SK-N-SH treated with all-trans-retinoic acid at 6 μM for 48 hours (cell line): ENCODE data around the gene BCO2.

Experiments used
- ATAC-seq: fragments of 200-7000 bp; cut with Tn5 transposase; 3 replicates; pipeline ENCODE4 v1.9.1; 2020; ENCODE audit warnings: mild to moderate bottlenecking, moderate library complexity
- ARNTL ChIP-seq: fragments of 450-650 bp; formaldehyde crosslinking; IDR thresholded peaks from 2 replicates; pipeline ENCODE4 v1.5.0; 2020; ENCODE audit warnings: low read depth, mild to moderate bottlenecking, moderate library complexity, borderline replicate concordance
- BACH2 ChIP-seq: fragments of 250-450 bp; sonication (Bioruptor Pico); IDR thresholded peaks from 2 replicates; pipeline ENCODE4 v1.9.0; 2021; ENCODE audit warnings: mild to moderate bottlenecking, borderline replicate concordance
- CREB5 ChIP-seq: fragments of 250-450 bp; sonication (Bioruptor Pico); IDR thresholded peaks from 2 replicates; pipeline ENCODE4 v1.5.1; 2020; ENCODE audit warnings: low read depth, mild to moderate bottlenecking, moderate library complexity
- CSDC2 ChIP-seq: fragments of 250-450 bp; sonication (Bioruptor Pico); IDR thresholded peaks from 2 replicates; pipeline ENCODE4 v1.5.0; 2020; ENCODE audit warnings: mild to moderate bottlenecking, moderate library complexity
- ESRRG ChIP-seq: fragments of 250-450 bp; sonication (Bioruptor Pico); IDR thresholded peaks from 2 replicates; pipeline ENCODE4 v1.6.1; 2021; ENCODE audit warnings: mild to moderate bottlenecking
- GLIS3 ChIP-seq: fragments of 250-450 bp; sonication (Bioruptor Pico); IDR thresholded peaks from 2 replicates; pipeline ENCODE4 v1.5.0; 2020; ENCODE audit warnings: mild to moderate bottlenecking, moderate library complexity
- ISL1 ChIP-seq: fragments of 250-450 bp; sonication (Bioruptor Pico); IDR thresholded peaks from 2 replicates; pipeline ENCODE4 v2.1.2; 2022; ENCODE audit warnings: mild to moderate bottlenecking, moderate library complexity
- OSR1 ChIP-seq: fragments of 250-450 bp; sonication (Bioruptor Pico); IDR thresholded peaks from 2 replicates; pipeline ENCODE4 v1.8.0; 2022; ENCODE audit warnings: moderate library complexity, mild to moderate bottlenecking, inconsistent platforms
- PPARA ChIP-seq: fragments of 250-450 bp; sonication (Bioruptor Pico); IDR thresholded peaks from 2 replicates; pipeline ENCODE4 v1.5.0; 2020; ENCODE audit warnings: mild to moderate bottlenecking, borderline replicate concordance
- RARB ChIP-seq: fragments of 250-450 bp; sonication (Bioruptor Pico); IDR thresholded peaks from 2 replicates; pipeline ENCODE4 v1.8.0; 2021; ENCODE audit warnings: mild to moderate bottlenecking, moderate library complexity
- SNAI2 ChIP-seq: fragments of 250-450 bp; sonication (Bioruptor Pico); IDR thresholded peaks from 2 replicates; pipeline ENCODE4 v1.5.0; 2020; ENCODE audit warnings: mild to moderate bottlenecking, moderate library complexity
- TCF4 ChIP-seq: fragments of 250-450 bp; sonication (Bioruptor Pico); IDR thresholded peaks from 2 replicates; pipeline ENCODE4 v1.8.0; 2021; ENCODE audit warnings: mild to moderate bottlenecking, moderate library complexity, borderline replicate concordance
- ZC3H10 ChIP-seq: fragments of 250-450 bp; sonication (Bioruptor Pico); IDR thresholded peaks from 2 replicates; pipeline ENCODE4 v1.5.1; 2021; ENCODE audit warnings: mild to moderate bottlenecking, moderate library complexity
- ZFP3 ChIP-seq: fragments of 250-450 bp; sonication (Bioruptor Pico); IDR thresholded peaks from 2 replicates; pipeline ENCODE4 v1.5.0; 2020; ENCODE audit warnings: mild to moderate bottlenecking, moderate library complexity
- ZFP30 ChIP-seq: fragments of 450-650 bp; formaldehyde crosslinking; IDR thresholded peaks from 2 replicates; pipeline ENCODE4 v1.5.0; 2022; ENCODE audit warnings: mild to moderate bottlenecking, moderate library complexity
- ZNF565 ChIP-seq: fragments of 450-650 bp; formaldehyde crosslinking; conservative IDR thresholded peaks from 2 replicates; pipeline ENCODE4 v1.5.0; 2020; ENCODE audit warnings: low read depth, mild to moderate bottlenecking, moderate library complexity
- ZNF70 ChIP-seq: fragments of 450-650 bp; formaldehyde crosslinking; IDR thresholded peaks from 2 replicates; pipeline ENCODE4 v1.5.0; 2020; ENCODE audit warnings: mild to moderate bottlenecking, moderate library complexity
- ZNF8 ChIP-seq: fragments of 450-650 bp; formaldehyde crosslinking; IDR thresholded peaks from 2 replicates; pipeline ENCODE4 v1.5.0; 2020; ENCODE audit warnings: mild to moderate bottlenecking, moderate library complexity
- TF ChIP-seq, protein P1 (sequence below): fragments of 250-450 bp; sonication (Bioruptor Pico); IDR thresholded peaks from 2 replicates; pipeline ENCODE4 v1.8.0; 2020; ENCODE audit warnings: mild to moderate bottlenecking, moderate library complexity, borderline replicate concordance
- TF ChIP-seq, protein P2 (sequence below): fragments of 250-450 bp; sonication (Bioruptor Pico); IDR thresholded peaks from 2 replicates; pipeline ENCODE4 v1.5.0; 2020; ENCODE audit warnings: mild to moderate bottlenecking, moderate library complexity
- TF ChIP-seq, protein P3 (sequence below): fragments of 250-450 bp; sonication (Bioruptor Pico); IDR thresholded peaks from 2 replicates; pipeline ENCODE4 v1.8.0; 2021; ENCODE audit warnings: low read depth, mild to moderate bottlenecking, moderate library complexity, borderline replicate concordance

BCO2 gene

DNA sequence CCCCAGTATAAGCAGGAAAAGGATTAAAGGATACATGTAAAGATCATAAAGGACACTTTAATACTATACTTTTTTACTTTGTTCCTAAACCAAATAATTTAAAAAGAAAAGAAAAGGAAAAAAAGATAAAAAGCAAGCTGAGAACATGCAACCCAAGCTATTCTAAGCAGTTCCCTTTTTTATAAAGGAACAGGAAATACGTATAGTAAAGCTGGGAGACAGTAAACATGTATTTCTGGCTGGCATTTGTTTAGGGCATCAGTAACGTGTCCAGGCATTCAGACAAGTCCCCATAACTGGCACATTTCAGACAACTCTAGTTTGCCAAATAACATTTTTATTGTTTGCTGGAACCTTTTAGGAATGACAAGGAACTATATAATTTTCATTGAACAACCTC, 24.9 kb downstream of the BCO2 start:
- ATAC-seq: no peak
- no peak for TF ChIP-seq SNAI2
- TF ChIP-seq ARNTL (CRISPR knock-in tag): no peak
- TF ChIP-seq, protein P1, sequence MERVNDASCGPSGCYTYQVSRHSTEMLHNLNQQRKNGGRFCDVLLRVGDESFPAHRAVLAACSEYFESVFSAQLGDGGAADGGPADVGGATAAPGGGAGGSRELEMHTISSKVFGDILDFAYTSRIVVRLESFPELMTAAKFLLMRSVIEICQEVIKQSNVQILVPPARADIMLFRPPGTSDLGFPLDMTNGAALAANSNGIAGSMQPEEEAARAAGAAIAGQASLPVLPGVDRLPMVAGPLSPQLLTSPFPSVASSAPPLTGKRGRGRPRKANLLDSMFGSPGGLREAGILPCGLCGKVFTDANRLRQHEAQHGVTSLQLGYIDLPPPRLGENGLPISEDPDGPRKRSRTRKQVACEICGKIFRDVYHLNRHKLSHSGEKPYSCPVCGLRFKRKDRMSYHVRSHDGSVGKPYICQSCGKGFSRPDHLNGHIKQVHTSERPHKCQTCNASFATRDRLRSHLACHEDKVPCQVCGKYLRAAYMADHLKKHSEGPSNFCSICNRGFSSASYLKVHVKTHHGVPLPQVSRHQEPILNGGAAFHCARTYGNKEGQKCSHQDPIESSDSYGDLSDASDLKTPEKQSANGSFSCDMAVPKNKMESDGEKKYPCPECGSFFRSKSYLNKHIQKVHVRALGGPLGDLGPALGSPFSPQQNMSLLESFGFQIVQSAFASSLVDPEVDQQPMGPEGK (CRISPR knock-in tag): no peak
- TF ChIP-seq, protein P2, sequence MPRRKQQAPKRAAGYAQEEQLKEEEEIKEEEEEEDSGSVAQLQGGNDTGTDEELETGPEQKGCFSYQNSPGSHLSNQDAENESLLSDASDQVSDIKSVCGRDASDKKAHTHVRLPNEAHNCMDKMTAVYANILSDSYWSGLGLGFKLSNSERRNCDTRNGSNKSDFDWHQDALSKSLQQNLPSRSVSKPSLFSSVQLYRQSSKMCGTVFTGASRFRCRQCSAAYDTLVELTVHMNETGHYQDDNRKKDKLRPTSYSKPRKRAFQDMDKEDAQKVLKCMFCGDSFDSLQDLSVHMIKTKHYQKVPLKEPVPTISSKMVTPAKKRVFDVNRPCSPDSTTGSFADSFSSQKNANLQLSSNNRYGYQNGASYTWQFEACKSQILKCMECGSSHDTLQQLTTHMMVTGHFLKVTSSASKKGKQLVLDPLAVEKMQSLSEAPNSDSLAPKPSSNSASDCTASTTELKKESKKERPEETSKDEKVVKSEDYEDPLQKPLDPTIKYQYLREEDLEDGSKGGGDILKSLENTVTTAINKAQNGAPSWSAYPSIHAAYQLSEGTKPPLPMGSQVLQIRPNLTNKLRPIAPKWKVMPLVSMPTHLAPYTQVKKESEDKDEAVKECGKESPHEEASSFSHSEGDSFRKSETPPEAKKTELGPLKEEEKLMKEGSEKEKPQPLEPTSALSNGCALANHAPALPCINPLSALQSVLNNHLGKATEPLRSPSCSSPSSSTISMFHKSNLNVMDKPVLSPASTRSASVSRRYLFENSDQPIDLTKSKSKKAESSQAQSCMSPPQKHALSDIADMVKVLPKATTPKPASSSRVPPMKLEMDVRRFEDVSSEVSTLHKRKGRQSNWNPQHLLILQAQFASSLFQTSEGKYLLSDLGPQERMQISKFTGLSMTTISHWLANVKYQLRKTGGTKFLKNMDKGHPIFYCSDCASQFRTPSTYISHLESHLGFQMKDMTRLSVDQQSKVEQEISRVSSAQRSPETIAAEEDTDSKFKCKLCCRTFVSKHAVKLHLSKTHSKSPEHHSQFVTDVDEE (CRISPR knock-in tag): no peak
- no peak for TF ChIP-seq ZC3H10
- no peak for TF ChIP-seq ZNF565 (CRISPR knock-in tag)

- no peak for ATAC-seq
- TF ChIP-seq ZFP3 (CRISPR knock-in tag) (no peak), ARNTL (CRISPR knock-in tag) (no peak), ZNF70 (CRISPR knock-in tag) (no peak), ZNF8 (no peak), GLIS3 (no peak), ISL1 (CRISPR knock-in tag) (no peak), PPARA (CRISPR knock-in tag) (no peak), BACH2 (CRISPR knock-in tag) (no peak), CSDC2 (CRISPR knock-in tag) (no peak), ZFP30 (no peak), ZC3H10 (no peak), TCF4 (CRISPR knock-in tag) (no peak), RARB (no peak), CREB5 (no peak)
- TF ChIP-seq, protein P3, sequence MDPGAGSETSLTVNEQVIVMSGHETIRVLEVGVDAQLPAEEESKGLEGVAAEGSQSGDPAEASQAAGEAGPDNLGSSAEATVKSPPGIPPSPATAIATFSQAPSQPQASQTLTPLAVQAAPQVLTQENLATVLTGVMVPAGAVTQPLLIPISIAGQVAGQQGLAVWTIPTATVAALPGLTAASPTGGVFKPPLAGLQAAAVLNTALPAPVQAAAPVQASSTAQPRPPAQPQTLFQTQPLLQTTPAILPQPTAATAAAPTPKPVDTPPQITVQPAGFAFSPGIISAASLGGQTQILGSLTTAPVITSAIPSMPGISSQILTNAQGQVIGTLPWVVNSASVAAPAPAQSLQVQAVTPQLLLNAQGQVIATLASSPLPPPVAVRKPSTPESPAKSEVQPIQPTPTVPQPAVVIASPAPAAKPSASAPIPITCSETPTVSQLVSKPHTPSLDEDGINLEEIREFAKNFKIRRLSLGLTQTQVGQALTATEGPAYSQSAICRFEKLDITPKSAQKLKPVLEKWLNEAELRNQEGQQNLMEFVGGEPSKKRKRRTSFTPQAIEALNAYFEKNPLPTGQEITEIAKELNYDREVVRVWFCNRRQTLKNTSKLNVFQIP (CRISPR knock-in tag): no peak
These were observed 30.8 kb downstream of the BCO2 start for GRCh38 chr11:112206071-112206470.

DNA sequence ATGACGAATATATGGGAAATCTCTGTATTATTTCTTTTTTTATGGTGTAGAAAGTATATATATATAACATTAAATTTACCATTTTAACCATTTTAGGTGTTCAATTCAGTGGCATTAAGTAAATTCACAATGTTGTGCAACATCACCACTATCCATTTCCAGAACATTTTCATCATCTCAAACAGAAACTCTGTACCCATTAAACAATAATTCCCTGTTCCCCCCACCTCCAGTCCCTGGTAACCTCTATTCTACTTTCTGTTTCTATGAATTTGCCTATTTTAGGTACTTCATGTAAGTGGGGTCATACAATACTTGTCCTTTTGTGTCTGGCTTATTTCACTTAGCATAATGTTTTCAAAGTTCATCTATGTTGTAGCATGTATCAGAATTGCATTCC, 35.6 kb downstream of the BCO2 start:
- TF ChIP-seq ARNTL (CRISPR knock-in tag): no peak
- no peak for TF ChIP-seq ZNF8
- TF ChIP-seq ISL1 (CRISPR knock-in tag): no peak
- TF ChIP-seq OSR1 (CRISPR knock-in tag): no peak
- TF ChIP-seq, protein P2 (CRISPR knock-in tag): no peak
- no peak for TF ChIP-seq GLIS3
- TF ChIP-seq, protein P3 (CRISPR knock-in tag): no peak
- TF ChIP-seq ZFP30: no peak
- no peak for TF ChIP-seq ESRRG (CRISPR knock-in tag)
- no peak for TF ChIP-seq CREB5
- no peak for TF ChIP-seq CSDC2 (CRISPR knock-in tag)
- TF ChIP-seq, all 23 proteins: peak for 0
- ATAC-seq: no peak
